Tibial artery (tissue), 4 donors: ENCODE measurements around the gene RPGR.

ENCODE experiments used
- DNase-seq, 2 donors: peaks; one replicate each; pipeline ENCODE4 v3.0.0-alpha.2; 2019
- H3K27ac ChIP-seq, 2 donors: fragments of 200-600 bp; sonication (generic) in 1 of 2; 1 replicate in 1 of 2; 2 replicates in 1 of 2; pipeline ENCODE4 v1.5.1; 2018 to 2019; ENCODE audit warnings: mild to moderate bottlenecking in 1 of 2
- H3K27me3 ChIP-seq, 2 donors: fragments of 200-600 bp; sonication (generic) in 1 of 2; one replicate each; pipeline versions ENCODE4 v1.5.1 to v1.6.0; 2016 to 2019
- H3K36me3 ChIP-seq, 3 donors: fragments of 200-600 bp; sonication (generic) in 2 of 3; one replicate each; pipeline ENCODE4 v1.5.1; 2016 to 2019; ENCODE audit warnings: mild to moderate bottlenecking in 2 of 3
- H3K4me1 ChIP-seq, 4 donors: fragments of 200-600 bp; sonication (generic) in 2 of 4; 1 replicate in 3 of 4; 2 replicates in 1 of 4; pipeline ENCODE4 v1.5.1; 2016 to 2019
- H3K4me3 ChIP-seq, 2 donors: fragments of 200-600 bp; sonication (generic) in 1 of 2; 1 replicate in 1 of 2; 2 replicates in 1 of 2; pipeline ENCODE4 v1.5.1; 2018 to 2019; ENCODE audit warnings: mild to moderate bottlenecking in 2 of 2
- H3K9me3 ChIP-seq, 3 donors: fragments of 200-600 bp; sonication (generic) in 1 of 3; one replicate each; pipeline ENCODE4 v1.5.1; 2016 to 2019
- intact Hi-C: fragments of 100-400 bp; cut with DNase I; formaldehyde crosslinking; loops from one replicate; pipeline ENCODE4 v1.15.0; 2023; ENCODE audit warnings: low total_unique reads
- TF ChIP-seq, protein P1 (sequence below), 2 experiments: fragments of 200-600 bp in 1 of 2; fragments of 450-650 bp in 1 of 2; IDR thresholded peaks; one replicate each; pipeline ENCODE4 v1.5.1; 2017 to 2019; ENCODE audit warnings: antibody characterized with exemption in 2 of 2, mild to moderate bottlenecking in 1 of 2, moderate library complexity in 1 of 2

RPGR gene

GRCh38 chrX:38275615-38276014 lies 51.7 kb downstream of the RPGR start:
- H3K27me3 ChIP-seq: no peaks in the 10 kb centered on the region
- H3K27ac ChIP-seq: no peak overlapping the region
- no peaks in the 10 kb centered on the region for H3K36me3 ChIP-seq
- H3K4me1 ChIP-seq: no peaks in the 10 kb centered on the region
- no peak for DNase-seq
- H3K4me3 ChIP-seq: no peak overlapping the region
- intact Hi-C loops: no loop called here
- TF ChIP-seq, protein P1, sequence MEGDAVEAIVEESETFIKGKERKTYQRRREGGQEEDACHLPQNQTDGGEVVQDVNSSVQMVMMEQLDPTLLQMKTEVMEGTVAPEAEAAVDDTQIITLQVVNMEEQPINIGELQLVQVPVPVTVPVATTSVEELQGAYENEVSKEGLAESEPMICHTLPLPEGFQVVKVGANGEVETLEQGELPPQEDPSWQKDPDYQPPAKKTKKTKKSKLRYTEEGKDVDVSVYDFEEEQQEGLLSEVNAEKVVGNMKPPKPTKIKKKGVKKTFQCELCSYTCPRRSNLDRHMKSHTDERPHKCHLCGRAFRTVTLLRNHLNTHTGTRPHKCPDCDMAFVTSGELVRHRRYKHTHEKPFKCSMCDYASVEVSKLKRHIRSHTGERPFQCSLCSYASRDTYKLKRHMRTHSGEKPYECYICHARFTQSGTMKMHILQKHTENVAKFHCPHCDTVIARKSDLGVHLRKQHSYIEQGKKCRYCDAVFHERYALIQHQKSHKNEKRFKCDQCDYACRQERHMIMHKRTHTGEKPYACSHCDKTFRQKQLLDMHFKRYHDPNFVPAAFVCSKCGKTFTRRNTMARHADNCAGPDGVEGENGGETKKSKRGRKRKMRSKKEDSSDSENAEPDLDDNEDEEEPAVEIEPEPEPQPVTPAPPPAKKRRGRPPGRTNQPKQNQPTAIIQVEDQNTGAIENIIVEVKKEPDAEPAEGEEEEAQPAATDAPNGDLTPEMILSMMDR (IDR thresholded peaks at IDR 0.05): no peak
- no peaks in the 10 kb centered on the region for H3K9me3 ChIP-seq

DNA sequence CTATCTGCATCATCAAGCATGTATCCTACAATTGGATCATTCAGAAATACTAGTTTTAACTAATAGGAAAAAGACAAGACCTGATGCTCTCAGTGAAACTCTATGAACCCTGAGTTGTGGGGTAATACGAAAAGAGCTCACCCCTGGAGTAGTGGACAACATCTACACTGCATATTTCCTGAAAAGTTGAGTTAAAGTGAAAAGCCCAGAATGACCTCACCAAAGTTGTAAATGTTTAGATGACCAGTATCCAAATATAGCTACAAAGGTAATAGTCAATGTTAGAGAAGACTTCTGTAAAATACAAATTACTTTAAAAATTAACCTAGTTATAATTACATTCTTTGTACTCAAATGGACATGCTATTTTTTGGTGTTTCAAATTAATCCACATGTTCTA lies 53.9 kb downstream of the RPGR start:
- intact Hi-C loops: no loop called here
- H3K27ac ChIP-seq: no peak overlapping the region
- H3K4me3 ChIP-seq: no peak overlapping the region
- DNase-seq: no peak
- TF ChIP-seq, protein P1 (IDR thresholded peaks at IDR 0.05): no peak
- H3K9me3 ChIP-seq: no peaks in the 10 kb centered on the region
- H3K36me3 ChIP-seq: no peaks in the 10 kb centered on the region
- no peaks in the 10 kb centered on the region for H3K27me3 ChIP-seq
- no peaks in the 10 kb centered on the region for H3K4me1 ChIP-seq

DNA sequence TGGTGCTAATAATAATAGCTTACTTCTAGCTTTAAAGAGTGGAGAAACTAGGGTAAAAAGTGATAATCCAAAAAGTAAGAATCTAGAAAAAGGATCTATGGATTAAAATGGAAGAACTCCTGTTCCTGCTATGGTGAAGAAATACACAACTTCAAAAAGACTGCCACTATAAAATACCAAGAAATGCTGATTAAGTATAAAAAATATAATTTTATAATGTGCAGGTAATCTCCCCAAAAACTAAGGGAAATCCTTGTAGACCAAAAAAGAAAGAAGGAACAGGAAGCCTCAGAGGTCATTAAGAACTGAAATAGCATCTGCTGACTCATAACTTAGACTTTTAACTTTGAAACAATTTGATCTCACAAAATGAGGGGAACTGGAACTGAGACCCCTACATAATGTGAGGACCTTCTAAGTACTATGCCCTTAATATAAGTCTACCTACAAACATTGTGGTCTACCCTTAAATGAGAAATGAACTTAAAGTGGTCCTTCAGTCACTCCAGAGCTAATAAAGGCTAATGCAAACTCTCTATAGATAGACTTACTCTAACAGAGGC lies 56.1 kb downstream of the RPGR start:
- intact Hi-C loops: no loop called here

GRCh38 chrX:38268011-38268410 lies 59.3 kb downstream of the RPGR start:
- intact Hi-C loops: no loop called here
- no peaks in the 10 kb centered on the region for H3K9me3 ChIP-seq
- H3K4me3 ChIP-seq: no peak overlapping the region
- no peak for DNase-seq
- peaks cover 0 to 7% (median 3%) of the 10 kb centered on the region in 4 donors for H3K4me1 ChIP-seq
- no peak overlapping the region for H3K27ac ChIP-seq
- TF ChIP-seq, protein P1 (IDR thresholded peaks at IDR 0.05): no peak
- no peaks in the 10 kb centered on the region for H3K36me3 ChIP-seq
- no peaks in the 10 kb centered on the region for H3K27me3 ChIP-seq

More for the DNA sequence above, 56.1 kb downstream of the RPGR start:
- no peaks in the 10 kb centered on the region for H3K9me3 ChIP-seq
- H3K4me3 ChIP-seq: no peak overlapping the region
- no peak overlapping the region for H3K27ac ChIP-seq
- DNase-seq: no peak
- no peaks in the 10 kb centered on the region for H3K36me3 ChIP-seq
- TF ChIP-seq, protein P1 (IDR thresholded peaks at IDR 0.05): no peak
- H3K27me3 ChIP-seq: no peaks in the 10 kb centered on the region
- H3K4me1 ChIP-seq: no peaks in the 10 kb centered on the region

GRCh38 chrX:38262715-38263620 lies 64.3 kb downstream of the RPGR start:
- Histone ChIP-seq H3K4me1 (peaks cover 0 to 12% (median 3%) of the 10 kb centered on the region in 4 donors), H3K36me3 (no peaks in the 10 kb centered on the region), H3K4me3 (no peak overlapping the region), H3K27me3 (no peaks in the 10 kb centered on the region), H3K9me3 (no peaks in the 10 kb centered on the region), H3K27ac (no peak overlapping the region)
- intact Hi-C loops: no loop called here
- no peak for DNase-seq
- TF ChIP-seq, protein P1 (IDR thresholded peaks at IDR 0.05): no peak
